Mesenchymal stem cell (in vitro differentiated cells and primary cell): ENCODE results near the gene CSRP1.

Experiments
- DNase-seq: peaks from one replicate; pipeline ENCODE4 v3.0.0-alpha.2; 2013
- H2AFZ ChIP-seq: one replicate; pipeline ENCODE4 v1.6.1; 2013; ENCODE audit warnings: low read depth, mild to moderate bottlenecking, control low read depth, inconsistent platforms, low read length, moderate library complexity
- H2AK5ac ChIP-seq: 2 replicates; pipeline ENCODE4 v1.6.1; 2013; ENCODE audit warnings: low read length, moderate library complexity, mild to moderate bottlenecking, inconsistent platforms; ENCODE audit not compliant: severe bottlenecking
- H2BK120ac ChIP-seq: one replicate; pipeline ENCODE4 v1.6.1; 2013; ENCODE audit warnings: low read depth, mild to moderate bottlenecking, inconsistent platforms, low read length, moderate library complexity
- H2BK12ac ChIP-seq, 2 experiments: one replicate each; pipeline ENCODE4 v1.6.1; 2013; ENCODE audit warnings: inconsistent platforms in 2 of 2, low read length in 2 of 2, mild to moderate bottlenecking in 2 of 2, moderate library complexity in 2 of 2, control low read depth in 1 of 2
- H2BK15ac ChIP-seq: one replicate; pipeline ENCODE4 v1.6.1; 2013; ENCODE audit warnings: mild to moderate bottlenecking, low read depth, inconsistent platforms; ENCODE audit not compliant: poor library complexity, severe bottlenecking
- H2BK5ac ChIP-seq: 2 replicates; pipeline ENCODE4 v1.6.1; 2013; ENCODE audit warnings: low read depth, mild to moderate bottlenecking, low read length, control low read depth, inconsistent platforms; ENCODE audit not compliant: poor library complexity, severe bottlenecking
- H3K14ac ChIP-seq, 2 experiments: one replicate each; pipeline ENCODE4 v1.6.1; 2013; ENCODE audit warnings: inconsistent platforms in 2 of 2, low read length in 2 of 2, control low read depth in 1 of 2, mild to moderate bottlenecking in 1 of 2, moderate library complexity in 1 of 2
- H3K18ac ChIP-seq, 2 experiments: one replicate each; pipeline ENCODE4 v1.6.1; 2013; ENCODE audit warnings: inconsistent platforms in 2 of 2, low read length in 2 of 2, control low read depth in 1 of 2, low read depth in 1 of 2, mild to moderate bottlenecking in 1 of 2
- H3K23ac ChIP-seq, 2 experiments: one replicate each; pipeline ENCODE4 v1.6.1; 2013; ENCODE audit warnings: inconsistent platforms in 2 of 2, low read length in 2 of 2, mild to moderate bottlenecking in 2 of 2, moderate library complexity in 2 of 2, control low read depth in 1 of 2
- H3K27ac ChIP-seq: 2 replicates; pipeline ENCODE4 v1.5.1; 2013; ENCODE audit warnings: mild to moderate bottlenecking, moderate library complexity, low read length, control low read depth, inconsistent platforms; ENCODE audit not compliant: poor library complexity, severe bottlenecking
- H3K27me3 ChIP-seq, 2 experiments: 2 replicates each; pipeline versions ENCODE4 v1.6.1 to v1.7.0; 2013; ENCODE audit warnings: low read length in 2 of 2, mild to moderate bottlenecking in 2 of 2, moderate library complexity in 2 of 2, control low read depth in 1 of 2, inconsistent platforms in 1 of 2; ENCODE audit not compliant: control insufficient read depth in 1 of 2, insufficient read depth in 1 of 2
- H3K36me3 ChIP-seq, 2 experiments: 2 replicates each; pipeline versions ENCODE4 v1.6.1 to v1.7.0; 2013; ENCODE audit warnings: low read length in 2 of 2, control low read depth in 1 of 2, inconsistent platforms in 1 of 2, low read depth in 1 of 2, mild to moderate bottlenecking in 1 of 2; ENCODE audit not compliant: insufficient read depth in 2 of 2, control insufficient read depth in 1 of 2
- H3K4ac ChIP-seq, 2 experiments: one replicate each; pipeline ENCODE4 v1.6.1; 2013; ENCODE audit warnings: inconsistent platforms in 2 of 2, low read length in 2 of 2, mild to moderate bottlenecking in 2 of 2, moderate library complexity in 2 of 2, control low read depth in 1 of 2, low read depth in 1 of 2
- H3K4me1 ChIP-seq: 2 replicates; pipeline ENCODE4 v1.6.1; 2013; ENCODE audit warnings: low read depth, low read length, control low read depth; ENCODE audit not compliant: control insufficient read depth, insufficient read depth
- H3K4me2 ChIP-seq: 2 replicates; pipeline ENCODE4 v1.6.1; 2013; ENCODE audit warnings: low read length, mild to moderate bottlenecking, inconsistent platforms; ENCODE audit not compliant: poor library complexity, severe bottlenecking
- H3K4me3 ChIP-seq, 2 experiments: 2 replicates each; pipeline versions ENCODE4 v1.5.1 to v1.7.0; 2013; ENCODE audit warnings: low read length in 2 of 2, mild to moderate bottlenecking in 2 of 2, control low read depth in 1 of 2, low read depth in 1 of 2; ENCODE audit not compliant: insufficient read depth in 1 of 2
- H3K79me1 ChIP-seq: replicated peaks from 2 replicates; pipeline ENCODE4 v1.6.1; 2013; ENCODE audit warnings: mild to moderate bottlenecking, control low read depth, low read length, inconsistent platforms; ENCODE audit not compliant: poor library complexity, severe bottlenecking
- H3K9ac ChIP-seq: 2 replicates; pipeline ENCODE4 v1.7.0; 2013; ENCODE audit warnings: mild to moderate bottlenecking, low read length, moderate library complexity
- H3K9me3 ChIP-seq: 2 replicates; pipeline ENCODE4 v1.7.0; 2013; ENCODE audit warnings: mild to moderate bottlenecking, low read length; ENCODE audit not compliant: control insufficient read depth
- H4K8ac ChIP-seq: one replicate; pipeline ENCODE4 v1.6.1; 2013; ENCODE audit warnings: inconsistent platforms, mild to moderate bottlenecking, low read length, moderate library complexity
- H4K91ac ChIP-seq: one replicate; pipeline ENCODE4 v1.6.1; 2013; ENCODE audit warnings: mild to moderate bottlenecking, low read length, inconsistent platforms
- WGBS: methylation state at CpG from one replicate; pipeline ENCODE4 v1.1.7; 2013; ENCODE audit warnings: mixed read lengths; 5-methylcytosine and 5-hydroxymethylcytosine counted together

CSRP1 gene

DNA sequence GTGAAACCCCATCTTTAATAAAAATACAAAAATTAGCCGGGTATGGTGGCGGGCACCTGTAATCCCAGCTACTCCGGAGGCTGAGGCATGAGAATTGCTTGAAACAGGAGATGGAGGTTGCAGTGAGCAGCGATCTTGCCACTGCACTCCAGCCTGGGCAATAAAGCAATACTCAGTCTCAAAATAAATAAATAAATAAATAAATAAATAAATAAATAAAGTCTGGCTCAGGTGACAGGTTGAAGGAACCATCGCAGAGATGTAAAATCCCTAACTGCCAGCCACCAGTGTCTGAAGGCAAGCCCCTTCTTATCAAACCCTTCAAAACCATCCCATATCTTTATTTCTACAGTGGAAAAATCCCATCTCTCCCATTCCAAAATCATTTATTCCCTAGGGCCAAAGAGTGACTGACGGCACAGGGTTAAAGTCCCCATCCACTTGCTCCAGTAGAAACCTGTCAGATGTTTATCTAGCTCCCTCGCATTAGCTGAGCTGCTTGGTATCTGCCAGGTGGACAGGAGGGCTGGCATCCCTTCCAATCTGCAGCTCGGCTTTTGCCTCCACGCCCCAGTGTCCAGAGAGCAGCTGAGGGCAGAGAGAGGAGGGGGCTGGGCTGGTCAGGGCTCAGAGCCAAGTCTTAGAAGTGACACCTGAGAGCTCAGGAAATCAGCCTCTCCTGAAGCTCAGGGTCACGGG is 5.0 kb downstream of the CSRP1 start:
- Histone ChIP-seq H3K14ac (peak overlapping the region in 1 of 2 experiments; percentile 68), H3K4me3 (no peak overlapping the region), H3K27ac (peak overlapping the region; percentile 4), H3K4me2 (no peak overlapping the region), H2BK120ac (no peak overlapping the region), H2BK12ac (peak overlapping the region in 1 of 2 experiments; percentile 82), H2BK15ac (no peak overlapping the region), H3K23ac (no peak overlapping the region), H2AFZ (no peak overlapping the region), H2AK5ac (peak overlapping the region; percentile 7), H3K18ac (peak overlapping the region in 1 of 2 experiments; percentile 88), H2BK5ac (no peak overlapping the region), H3K4ac (no peak overlapping the region), H4K91ac (no peak overlapping the region), H4K8ac (no peak overlapping the region), H3K27me3 (no peaks in the 10 kb centered on the region), H3K9ac (no peak overlapping the region), H3K79me1 (no peaks in the 10 kb centered on the region), H3K4me1 (peaks cover 20% of the 10 kb centered on the region), H3K9me3 (no peaks in the 10 kb centered on the region), H3K36me3 (peaks cover 0 to 4% of the 10 kb centered on the region in 2 experiments)
- no peak for DNase-seq
- WGBS = 93% methylated on average over 6 of the region's 10 CpGs

GRCh38 chr1:201501144-201501543 is 5.8 kb downstream of the CSRP1 start:
- no peak overlapping the region for H2BK120ac ChIP-seq
- H3K23ac ChIP-seq = peak overlapping the region in 1 of 2 experiments; percentile 34
- no peak overlapping the region for H4K8ac ChIP-seq
- no peak overlapping the region for H2BK5ac ChIP-seq
- peaks cover 16% of the 10 kb centered on the region for H3K4me1 ChIP-seq
- H3K79me1 ChIP-seq = no peaks in the 10 kb centered on the region
- peak overlapping the region; percentile 55 for H4K91ac ChIP-seq
- peak overlapping the region in 1 of 2 experiments; percentile 31 for H3K18ac ChIP-seq
- peak; percentile 48 for DNase-seq
- H3K27ac ChIP-seq = no peak overlapping the region
- no peak overlapping the region for H2BK15ac ChIP-seq
- H3K36me3 ChIP-seq = peaks cover 0 to 4% of the 10 kb centered on the region in 2 experiments
- 87% methylated on average over 8 of the region's 8 CpGs for WGBS
- H3K9me3 ChIP-seq = no peaks in the 10 kb centered on the region
- no peaks in the 10 kb centered on the region for H3K27me3 ChIP-seq
- peak overlapping the region; percentile 25 to 60 for H3K4ac ChIP-seq
- no peak overlapping the region for H3K14ac ChIP-seq
- peak overlapping the region in 1 of 2 experiments; percentile 6 for H3K4me3 ChIP-seq
- no peak overlapping the region for H3K9ac ChIP-seq
- no peak overlapping the region for H2AFZ ChIP-seq
- H2BK12ac ChIP-seq = peak overlapping the region in 1 of 2 experiments; percentile 56
- H2AK5ac ChIP-seq = peak overlapping the region; percentile 40
- H3K4me2 ChIP-seq = no peak overlapping the region

- H3K9me3 ChIP-seq = no peaks in the 10 kb centered on the region
- no peak overlapping the region for H2BK120ac ChIP-seq
- H3K14ac ChIP-seq = peak overlapping the region in 1 of 2 experiments; percentile 35
- DNase-seq = no peak
- H4K91ac ChIP-seq = peak overlapping the region; percentile 73
- H2BK12ac ChIP-seq = peak overlapping the region in 1 of 2 experiments; percentile 85
- H3K18ac ChIP-seq = peak overlapping the region; percentile 67 to 91
- H4K8ac ChIP-seq = peak overlapping the region; percentile 12
- H2AFZ ChIP-seq = no peak overlapping the region
- H2AK5ac ChIP-seq = peak overlapping the region; percentile 40
- peaks cover 0 to 4% of the 10 kb centered on the region in 2 experiments for H3K36me3 ChIP-seq
- H3K4ac ChIP-seq = peak overlapping the region in 1 of 2 experiments; percentile 60
- H2BK15ac ChIP-seq = no peak overlapping the region
- 46% methylated on average over 4 of the region's 4 CpGs for WGBS
- H3K4me1 ChIP-seq = peaks cover 17% of the 10 kb centered on the region
- H3K4me3 ChIP-seq = peak overlapping the region in 1 of 2 experiments; percentile 6
- no peaks in the 10 kb centered on the region for H3K79me1 ChIP-seq
- H3K27ac ChIP-seq = no peak overlapping the region
- peak overlapping the region; percentile 21 for H2BK5ac ChIP-seq
- H3K4me2 ChIP-seq = no peak overlapping the region
- peak overlapping the region; percentile 10 for H3K9ac ChIP-seq
- no peaks in the 10 kb centered on the region for H3K27me3 ChIP-seq
- peak overlapping the region in 1 of 2 experiments; percentile 32 for H3K23ac ChIP-seq
These were observed 6.2 kb downstream of the CSRP1 start for GRCh38 chr1:201500670-201501120.
